SK-N-SH treated with all-trans-retinoic acid at 6 μM for 48 hours (cell line): ENCODE data around the gene EDARADD.

Experiments
- ATAC-seq: fragments of 200-7000 bp; cut with Tn5 transposase; 3 replicates; pipeline ENCODE4 v1.9.1; 2020; ENCODE audit warnings: mild to moderate bottlenecking, moderate library complexity
- ARNTL ChIP-seq: fragments of 450-650 bp; formaldehyde crosslinking; IDR thresholded peaks from 2 replicates; pipeline ENCODE4 v1.5.0; 2020; ENCODE audit warnings: low read depth, mild to moderate bottlenecking, moderate library complexity, borderline replicate concordance
- BACH2 ChIP-seq: fragments of 250-450 bp; sonication (Bioruptor Pico); IDR thresholded peaks from 2 replicates; pipeline ENCODE4 v1.9.0; 2021; ENCODE audit warnings: mild to moderate bottlenecking, borderline replicate concordance
- CSDC2 ChIP-seq: fragments of 250-450 bp; sonication (Bioruptor Pico); IDR thresholded peaks from 2 replicates; pipeline ENCODE4 v1.5.0; 2020; ENCODE audit warnings: mild to moderate bottlenecking, moderate library complexity
- ESRRG ChIP-seq: fragments of 250-450 bp; sonication (Bioruptor Pico); IDR thresholded peaks from 2 replicates; pipeline ENCODE4 v1.6.1; 2021; ENCODE audit warnings: mild to moderate bottlenecking
- GLIS3 ChIP-seq: fragments of 250-450 bp; sonication (Bioruptor Pico); IDR thresholded peaks from 2 replicates; pipeline ENCODE4 v1.5.0; 2020; ENCODE audit warnings: mild to moderate bottlenecking, moderate library complexity
- ISL1 ChIP-seq: fragments of 250-450 bp; sonication (Bioruptor Pico); IDR thresholded peaks from 2 replicates; pipeline ENCODE4 v2.1.2; 2022; ENCODE audit warnings: mild to moderate bottlenecking, moderate library complexity
- OSR1 ChIP-seq: fragments of 250-450 bp; sonication (Bioruptor Pico); IDR thresholded peaks from 2 replicates; pipeline ENCODE4 v1.8.0; 2022; ENCODE audit warnings: moderate library complexity, mild to moderate bottlenecking, inconsistent platforms
- PATZ1 ChIP-seq: fragments of 250-450 bp; sonication (Bioruptor Pico); IDR thresholded peaks from 2 replicates; pipeline ENCODE4 v1.8.0; 2020; ENCODE audit warnings: mild to moderate bottlenecking, moderate library complexity, borderline replicate concordance
- PPARA ChIP-seq: fragments of 250-450 bp; sonication (Bioruptor Pico); IDR thresholded peaks from 2 replicates; pipeline ENCODE4 v1.5.0; 2020; ENCODE audit warnings: mild to moderate bottlenecking, borderline replicate concordance
- RARB ChIP-seq: fragments of 250-450 bp; sonication (Bioruptor Pico); IDR thresholded peaks from 2 replicates; pipeline ENCODE4 v1.8.0; 2021; ENCODE audit warnings: mild to moderate bottlenecking, moderate library complexity
- SNAI2 ChIP-seq: fragments of 250-450 bp; sonication (Bioruptor Pico); IDR thresholded peaks from 2 replicates; pipeline ENCODE4 v1.5.0; 2020; ENCODE audit warnings: mild to moderate bottlenecking, moderate library complexity
- TCF4 ChIP-seq: fragments of 250-450 bp; sonication (Bioruptor Pico); IDR thresholded peaks from 2 replicates; pipeline ENCODE4 v1.8.0; 2021; ENCODE audit warnings: mild to moderate bottlenecking, moderate library complexity, borderline replicate concordance
- TOX ChIP-seq: fragments of 250-450 bp; sonication (Bioruptor Pico); IDR thresholded peaks from 2 replicates; pipeline ENCODE4 v1.8.0; 2021; ENCODE audit warnings: mild to moderate bottlenecking, moderate library complexity, borderline replicate concordance
- TSHZ2 ChIP-seq: fragments of 250-450 bp; sonication (Bioruptor Pico); IDR thresholded peaks from 2 replicates; pipeline ENCODE4 v1.5.0; 2020; ENCODE audit warnings: mild to moderate bottlenecking, moderate library complexity
- ZC3H10 ChIP-seq: fragments of 250-450 bp; sonication (Bioruptor Pico); IDR thresholded peaks from 2 replicates; pipeline ENCODE4 v1.5.1; 2021; ENCODE audit warnings: mild to moderate bottlenecking, moderate library complexity
- ZFP3 ChIP-seq: fragments of 250-450 bp; sonication (Bioruptor Pico); IDR thresholded peaks from 2 replicates; pipeline ENCODE4 v1.5.0; 2020; ENCODE audit warnings: mild to moderate bottlenecking, moderate library complexity
- ZNF565 ChIP-seq: fragments of 450-650 bp; formaldehyde crosslinking; conservative IDR thresholded peaks from 2 replicates; pipeline ENCODE4 v1.5.0; 2020; ENCODE audit warnings: low read depth, mild to moderate bottlenecking, moderate library complexity
- ZNF70 ChIP-seq: fragments of 450-650 bp; formaldehyde crosslinking; IDR thresholded peaks from 2 replicates; pipeline ENCODE4 v1.5.0; 2020; ENCODE audit warnings: mild to moderate bottlenecking, moderate library complexity
- ZNF8 ChIP-seq: fragments of 450-650 bp; formaldehyde crosslinking; IDR thresholded peaks from 2 replicates; pipeline ENCODE4 v1.5.0; 2020; ENCODE audit warnings: mild to moderate bottlenecking, moderate library complexity
- TF ChIP-seq, protein P1 (sequence below): fragments of 250-450 bp; sonication (Bioruptor Pico); IDR thresholded peaks from 2 replicates; pipeline ENCODE4 v1.5.1; 2021; ENCODE audit warnings: mild to moderate bottlenecking, moderate library complexity
- TF ChIP-seq, protein P2 (sequence below): fragments of 250-450 bp; sonication (Bioruptor Pico); IDR thresholded peaks from 2 replicates; pipeline ENCODE4 v1.8.0; 2021; ENCODE audit warnings: low read depth, mild to moderate bottlenecking, moderate library complexity, borderline replicate concordance

Gene EDARADD

DNA sequence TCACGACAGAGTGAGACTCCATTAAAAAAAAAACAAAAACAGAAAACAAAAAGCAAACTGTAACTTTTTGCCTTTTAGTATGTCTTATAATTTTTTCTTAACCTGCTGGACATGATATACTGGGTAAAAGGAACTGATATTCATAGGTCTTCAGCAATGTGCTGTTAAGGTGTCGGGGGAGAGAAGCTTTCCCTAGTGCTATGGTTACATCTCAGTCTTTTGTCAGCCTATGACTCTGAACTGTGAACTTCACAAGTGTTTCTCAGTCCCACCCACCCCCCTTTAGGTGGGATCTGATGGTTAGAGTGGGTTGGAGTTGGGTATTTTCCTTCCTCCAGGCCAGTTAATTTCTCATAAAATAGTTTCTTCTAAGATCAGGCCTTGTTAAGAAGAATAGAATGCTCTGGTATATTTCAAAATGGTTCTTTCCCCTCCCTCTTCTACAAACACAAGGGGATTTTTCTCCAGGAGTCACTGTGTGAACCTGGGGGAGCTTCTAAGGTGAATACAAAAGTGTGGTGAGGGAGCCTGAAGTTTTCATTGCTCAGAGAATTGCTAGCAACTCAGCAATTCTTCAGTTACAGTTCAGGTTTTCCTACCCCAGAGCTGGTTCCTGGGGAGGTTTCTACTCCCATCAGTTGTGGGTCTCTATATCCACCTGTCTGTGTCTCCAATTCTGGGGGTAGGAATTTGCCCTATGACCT, 16.1 kb upstream of the EDARADD start:
- ATAC-seq = no peak
- TF ChIP-seq CSDC2 (CRISPR knock-in tag) = no peak
- no peak for TF ChIP-seq ZNF70
- no peak for TF ChIP-seq ARNTL (CRISPR knock-in tag)
- TF ChIP-seq, all 23 proteins: peak for 0

DNA sequence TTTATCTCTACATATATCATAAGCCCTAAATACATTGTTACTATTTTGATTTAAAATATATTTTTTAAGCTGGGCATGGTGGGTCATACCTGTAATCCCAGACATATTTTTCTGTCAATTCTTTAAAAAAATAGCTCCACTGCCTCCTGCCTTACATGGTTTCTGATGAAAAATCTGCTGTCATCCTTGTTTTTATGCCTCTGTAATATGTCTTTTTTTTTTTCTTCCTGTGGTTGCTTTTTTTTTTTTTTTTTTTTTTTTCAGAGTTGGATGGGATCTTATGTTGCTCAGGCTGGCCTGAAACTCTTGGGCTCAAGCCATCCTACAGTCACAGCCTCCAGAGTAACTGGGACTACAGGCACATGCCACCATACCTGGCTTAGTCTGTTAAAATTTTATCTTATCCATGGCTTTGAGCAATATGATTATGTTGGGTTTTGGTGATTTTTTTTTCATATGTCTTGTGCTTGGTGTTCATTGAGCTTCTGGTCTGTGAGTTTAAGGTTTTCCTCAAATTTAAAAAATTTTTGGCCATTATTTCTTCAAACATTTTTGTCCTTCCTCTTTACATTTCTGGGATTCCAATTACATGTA, 12.4 kb upstream of the EDARADD start:
- TF ChIP-seq SNAI2 (CRISPR knock-in tag) (no peak), ISL1 (CRISPR knock-in tag) (no peak), ZNF8 (CRISPR knock-in tag) (no peak), PPARA (CRISPR knock-in tag) (no peak), PATZ1 (CRISPR knock-in tag) (no peak), GLIS3 (CRISPR knock-in tag) (no peak), ZNF565 (CRISPR knock-in tag) (no peak), BACH2 (CRISPR knock-in tag) (no peak), TCF4 (CRISPR knock-in tag) (no peak), ZNF70 (no peak), OSR1 (no peak), TSHZ2 (CRISPR knock-in tag) (no peak), ZFP3 (CRISPR knock-in tag) (no peak), RARB (CRISPR knock-in tag) (no peak)
- TF ChIP-seq, protein P1, sequence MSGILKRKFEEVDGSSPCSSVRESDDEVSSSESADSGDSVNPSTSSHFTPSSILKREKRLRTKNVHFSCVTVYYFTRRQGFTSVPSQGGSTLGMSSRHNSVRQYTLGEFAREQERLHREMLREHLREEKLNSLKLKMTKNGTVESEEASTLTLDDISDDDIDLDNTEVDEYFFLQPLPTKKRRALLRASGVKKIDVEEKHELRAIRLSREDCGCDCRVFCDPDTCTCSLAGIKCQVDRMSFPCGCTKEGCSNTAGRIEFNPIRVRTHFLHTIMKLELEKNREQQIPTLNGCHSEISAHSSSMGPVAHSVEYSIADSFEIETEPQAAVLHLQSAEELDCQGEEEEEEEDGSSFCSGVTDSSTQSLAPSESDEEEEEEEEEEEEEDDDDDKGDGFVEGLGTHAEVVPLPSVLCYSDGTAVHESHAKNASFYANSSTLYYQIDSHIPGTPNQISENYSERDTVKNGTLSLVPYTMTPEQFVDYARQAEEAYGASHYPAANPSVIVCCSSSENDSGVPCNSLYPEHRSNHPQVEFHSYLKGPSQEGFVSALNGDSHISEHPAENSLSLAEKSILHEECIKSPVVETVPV = no peak
- TF ChIP-seq, protein P2, sequence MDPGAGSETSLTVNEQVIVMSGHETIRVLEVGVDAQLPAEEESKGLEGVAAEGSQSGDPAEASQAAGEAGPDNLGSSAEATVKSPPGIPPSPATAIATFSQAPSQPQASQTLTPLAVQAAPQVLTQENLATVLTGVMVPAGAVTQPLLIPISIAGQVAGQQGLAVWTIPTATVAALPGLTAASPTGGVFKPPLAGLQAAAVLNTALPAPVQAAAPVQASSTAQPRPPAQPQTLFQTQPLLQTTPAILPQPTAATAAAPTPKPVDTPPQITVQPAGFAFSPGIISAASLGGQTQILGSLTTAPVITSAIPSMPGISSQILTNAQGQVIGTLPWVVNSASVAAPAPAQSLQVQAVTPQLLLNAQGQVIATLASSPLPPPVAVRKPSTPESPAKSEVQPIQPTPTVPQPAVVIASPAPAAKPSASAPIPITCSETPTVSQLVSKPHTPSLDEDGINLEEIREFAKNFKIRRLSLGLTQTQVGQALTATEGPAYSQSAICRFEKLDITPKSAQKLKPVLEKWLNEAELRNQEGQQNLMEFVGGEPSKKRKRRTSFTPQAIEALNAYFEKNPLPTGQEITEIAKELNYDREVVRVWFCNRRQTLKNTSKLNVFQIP = no peak
- TF ChIP-seq, all 23 proteins: peak for 0
- ATAC-seq = no peak

- TF ChIP-seq BACH2 (CRISPR knock-in tag) = no peak
- TF ChIP-seq ZNF70 = no peak
- TF ChIP-seq TOX = no peak
- no peak for TF ChIP-seq TCF4 (CRISPR knock-in tag)
- TF ChIP-seq CSDC2 (CRISPR knock-in tag) = no peak
- TF ChIP-seq ARNTL (CRISPR knock-in tag) = no peak
- TF ChIP-seq TSHZ2 (CRISPR knock-in tag) = no peak
- TF ChIP-seq PATZ1 (CRISPR knock-in tag) = no peak
- no peak for TF ChIP-seq ESRRG
- TF ChIP-seq ZNF8 (CRISPR knock-in tag) = no peak
- no peak for TF ChIP-seq ISL1 (CRISPR knock-in tag)
- no peak for TF ChIP-seq GLIS3 (CRISPR knock-in tag)
- TF ChIP-seq, protein P1 = no peak
- TF ChIP-seq ZFP3 (CRISPR knock-in tag) = no peak
- TF ChIP-seq RARB (CRISPR knock-in tag) = no peak
- no peak for TF ChIP-seq SNAI2 (CRISPR knock-in tag)
- no peak for TF ChIP-seq ZC3H10 (CRISPR knock-in tag)
- TF ChIP-seq ZNF565 (CRISPR knock-in tag) = no peak
- ATAC-seq = no peak
Observed at GRCh38 chr1:236388332-236388731, 5.8 kb upstream of the EDARADD start.
